ENCODE measurements around the gene FADS3.

The FADS3 gene

GRCh38 chr11:61891331-61892084 lies at the start of gene FADS3:
TSS of gene FADS3 (minus strand) at chr11:61891545. CDS start at chr11:61891381, 164 bp downstream.
- DNase-seq (ENCODE audit: low spot score) = peak; percentile 99

GRCh38 chr11:61940466-61940865 lies 49.1 kb upstream of the FADS3 start:
- no peak for DNase-seq (ENCODE audit: low spot score)

- no peak for DNase-seq (ENCODE audit: low spot score)
Measured at GRCh38 chr11:61935861-61936260, 44.5 kb upstream of the FADS3 start.

GRCh38 chr11:61930933-61931332 lies 39.6 kb upstream of the FADS3 start:
- DNase-seq (ENCODE audit: low spot score) = no peak

DNA sequence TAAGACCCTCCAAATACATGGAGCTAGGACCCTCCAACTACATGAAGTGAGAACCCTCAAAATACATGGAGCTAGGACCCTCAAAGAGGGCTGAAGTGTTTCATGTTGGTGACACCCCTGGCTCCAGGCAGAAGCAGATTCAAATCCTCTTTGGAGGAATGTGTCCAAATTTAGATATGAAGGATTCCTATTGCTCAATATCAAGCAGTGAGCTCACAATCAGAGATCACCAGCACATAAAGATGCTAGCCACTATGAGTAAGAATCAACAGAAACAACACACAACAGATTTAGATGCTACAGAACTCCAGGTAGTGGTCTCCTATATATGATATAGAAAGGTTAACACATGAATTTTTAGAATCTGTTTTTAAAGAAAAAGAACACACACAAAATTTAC lies 37.3 kb upstream of the FADS3 start:
- peak; percentile 37 for DNase-seq (ENCODE audit: low spot score)

DNA sequence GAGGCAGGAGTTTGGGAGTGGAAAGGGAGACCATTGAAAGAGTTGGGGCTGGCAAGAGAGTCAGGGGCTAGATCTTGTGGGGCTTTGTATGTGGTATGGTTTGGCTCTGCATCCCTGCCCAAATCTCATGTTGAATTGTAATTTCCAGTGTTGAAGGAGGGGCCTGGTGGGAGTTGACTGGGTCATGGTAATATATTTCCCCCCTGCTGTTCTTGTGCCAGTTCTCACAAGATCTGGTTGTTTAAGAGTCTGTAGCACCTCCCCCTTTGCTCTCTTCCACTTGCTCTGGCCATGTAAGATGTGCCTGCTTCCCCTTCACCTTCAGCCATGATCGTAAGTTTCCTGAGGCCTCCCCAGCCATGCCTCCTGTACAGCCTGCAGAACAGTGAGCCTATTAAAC lies 36.2 kb upstream of the FADS3 start:
- DNase-seq (ENCODE audit: low spot score) = no peak

DNA sequence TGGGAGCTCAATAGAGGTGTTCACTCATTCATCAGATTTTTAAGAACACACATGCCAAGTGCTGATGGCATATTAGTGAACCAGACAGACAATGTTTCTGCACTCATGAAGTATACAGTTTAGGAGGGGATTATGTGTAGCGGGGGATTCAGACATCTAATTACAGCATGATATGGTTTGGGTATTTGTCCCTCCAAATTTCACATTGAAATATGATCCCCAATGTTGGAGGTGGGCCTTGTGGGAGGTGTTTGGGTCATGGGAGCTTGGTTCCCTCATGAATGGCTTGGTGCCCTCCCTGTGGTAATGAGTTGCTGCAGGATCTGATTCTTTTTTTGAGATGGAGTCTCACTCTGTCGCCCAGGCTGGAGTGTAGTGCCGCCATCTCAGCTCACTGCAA lies 34.9 kb upstream of the FADS3 start:
- DNase-seq (ENCODE audit: low spot score) = no peak

- no peak for DNase-seq (ENCODE audit: low spot score)
Measured at GRCh38 chr11:61925736-61926135, 34.4 kb upstream of the FADS3 start.

DNA sequence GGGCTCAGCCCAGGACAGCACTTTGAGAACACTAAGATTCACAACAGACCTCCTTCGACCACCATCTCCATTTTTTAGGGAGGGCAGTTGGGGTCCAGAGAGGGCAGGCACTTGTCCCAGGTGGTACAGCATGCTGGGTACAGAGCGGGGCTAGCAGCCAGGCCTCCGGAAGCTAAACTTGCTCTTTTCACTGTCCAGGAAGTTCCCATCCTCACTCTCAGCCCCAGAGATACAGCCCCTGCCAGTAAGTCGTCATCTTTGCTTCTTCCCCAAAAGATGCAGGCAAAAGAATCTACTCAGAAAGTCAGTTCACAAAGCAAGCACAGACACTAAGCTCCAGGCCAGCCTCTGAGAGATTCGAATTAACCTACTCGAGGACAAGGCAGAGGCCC lies 32.7 kb upstream of the FADS3 start:
- DNase-seq (ENCODE audit: low spot score) = no peak

- peak; percentile 75 for DNase-seq (ENCODE audit: low spot score)
Measured at GRCh38 chr11:61923166-61924063, 32.1 kb upstream of the FADS3 start.

DNA sequence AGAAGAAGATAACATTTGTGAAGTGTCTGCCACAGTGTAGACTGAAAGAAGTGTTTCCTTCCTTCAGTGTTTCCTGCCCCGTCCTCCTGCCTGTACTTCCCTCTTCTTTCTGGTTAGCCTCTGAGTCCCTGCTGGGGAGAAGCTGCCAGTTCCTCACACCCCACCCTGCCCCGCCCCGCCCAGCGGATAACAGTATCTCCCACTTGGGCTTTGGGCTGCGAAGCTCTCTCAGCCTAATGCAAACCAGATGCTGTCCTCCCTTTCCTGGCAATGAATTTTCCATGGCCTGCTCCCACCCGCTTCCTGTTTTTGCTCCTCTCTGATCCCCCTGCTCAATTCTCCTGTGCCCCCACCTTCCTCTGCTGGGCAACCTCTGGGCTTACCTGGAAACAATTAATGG lies 31.2 kb upstream of the FADS3 start:
- DNase-seq (ENCODE audit: low spot score) = peak; percentile 90

DNA sequence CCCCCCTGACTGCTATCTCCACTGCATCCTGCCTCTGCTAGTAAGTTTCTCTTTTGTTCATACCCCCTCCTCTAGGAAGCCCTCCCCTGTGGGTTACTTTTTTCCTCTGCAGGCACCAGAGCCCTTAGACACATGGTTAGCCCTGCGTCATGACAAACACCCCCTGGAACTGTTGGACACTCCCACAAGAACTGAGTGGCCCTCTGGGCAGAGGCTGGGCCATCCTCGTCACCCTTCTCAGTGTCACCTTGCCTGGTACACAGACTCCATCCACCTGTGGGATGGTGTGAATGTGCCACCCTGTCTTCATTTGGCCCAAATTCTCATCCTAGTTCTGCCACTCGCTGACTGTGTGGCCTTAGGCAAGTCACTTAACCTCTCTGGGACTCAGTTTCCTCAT lies 30.1 kb upstream of the FADS3 start:
- no peak for DNase-seq (ENCODE audit: low spot score)

GRCh38 chr11:61919705-61920631 lies 28.6 kb upstream of the FADS3 start:
- peak; percentile 1 for DNase-seq (ENCODE audit: low spot score)

DNA sequence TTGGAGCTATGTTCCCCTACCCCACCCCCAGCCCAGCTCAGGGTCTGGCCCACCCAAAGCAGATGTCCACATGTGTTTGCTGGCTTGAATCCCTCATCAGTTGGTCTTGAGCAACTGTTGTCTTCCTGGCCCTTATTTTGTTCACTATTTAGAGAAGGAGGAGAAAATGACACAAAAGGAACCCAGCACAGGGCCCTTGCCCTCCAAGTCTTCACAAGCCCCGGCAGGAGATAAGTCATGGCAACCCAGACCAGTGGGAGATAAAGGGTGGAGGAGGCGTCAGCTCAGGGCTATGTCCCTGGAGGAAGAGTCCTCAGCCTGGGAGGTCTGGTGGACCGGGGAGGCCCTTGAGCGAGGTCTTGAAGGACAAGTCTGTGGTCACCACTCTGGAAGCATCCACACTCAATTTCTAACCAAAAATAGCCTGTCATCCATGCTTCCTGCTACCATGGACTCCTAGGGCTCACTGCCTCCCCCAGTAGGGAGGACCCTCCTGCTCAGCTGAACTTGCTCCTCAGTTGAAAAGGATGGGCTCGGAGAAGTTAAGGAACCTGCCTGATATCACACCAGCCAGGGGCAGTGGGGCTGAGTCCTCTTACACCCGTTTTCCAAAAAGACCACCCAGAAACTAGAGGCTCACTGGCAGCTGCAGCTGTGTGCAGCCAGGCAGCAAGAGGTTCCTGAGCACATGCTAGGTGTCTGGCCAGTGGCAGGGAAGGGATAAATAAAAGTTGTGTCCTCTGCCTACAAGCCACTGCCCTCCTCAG lies 27.8 kb upstream of the FADS3 start:
- DNase-seq (ENCODE audit: low spot score) = peak; percentile 39

- peak; percentile 2 for DNase-seq (ENCODE audit: low spot score)
Measured at GRCh38 chr11:61918251-61918937, 27.0 kb upstream of the FADS3 start.

- DNase-seq (ENCODE audit: low spot score) = peak; percentile 95
Measured at GRCh38 chr11:61917334-61918109, 26.2 kb upstream of the FADS3 start, which contains the start of gene RAB3IL1. TSS of gene RAB3IL1 (minus strand) at chr11:61917566. CDS start at chr11:61917367, 199 bp downstream.

DNA sequence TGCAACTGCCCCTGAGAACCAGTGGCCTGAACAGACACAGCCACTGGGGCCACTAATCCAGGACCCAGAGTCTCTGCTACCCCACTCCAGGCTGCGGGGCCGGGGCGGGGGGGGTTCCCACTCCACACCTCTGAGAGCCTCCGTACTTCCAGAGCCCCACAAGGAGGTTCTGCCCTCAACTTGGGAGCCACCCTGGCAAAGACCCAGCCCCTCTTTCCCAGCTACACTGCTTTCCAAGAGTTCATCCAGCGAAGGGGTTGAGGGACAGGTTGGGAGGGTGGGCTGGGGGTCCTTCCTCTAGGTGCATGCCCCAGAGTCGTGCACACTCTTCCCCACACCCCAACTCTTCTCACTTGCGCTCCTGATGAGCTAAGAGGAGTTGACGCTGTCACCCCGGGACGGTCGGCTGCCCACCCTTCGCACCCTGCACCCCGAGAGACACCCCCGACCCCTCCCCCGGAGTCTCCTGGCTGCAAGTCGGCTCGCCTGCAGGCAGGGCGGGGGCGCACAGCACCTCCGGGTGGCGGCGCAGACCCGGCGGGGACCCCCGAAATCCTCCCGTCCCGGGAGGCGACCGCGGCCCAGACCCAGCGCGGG lies 25.5 kb upstream of the FADS3 start:
- peak; percentile 52 for DNase-seq (ENCODE audit: low spot score)

DNA sequence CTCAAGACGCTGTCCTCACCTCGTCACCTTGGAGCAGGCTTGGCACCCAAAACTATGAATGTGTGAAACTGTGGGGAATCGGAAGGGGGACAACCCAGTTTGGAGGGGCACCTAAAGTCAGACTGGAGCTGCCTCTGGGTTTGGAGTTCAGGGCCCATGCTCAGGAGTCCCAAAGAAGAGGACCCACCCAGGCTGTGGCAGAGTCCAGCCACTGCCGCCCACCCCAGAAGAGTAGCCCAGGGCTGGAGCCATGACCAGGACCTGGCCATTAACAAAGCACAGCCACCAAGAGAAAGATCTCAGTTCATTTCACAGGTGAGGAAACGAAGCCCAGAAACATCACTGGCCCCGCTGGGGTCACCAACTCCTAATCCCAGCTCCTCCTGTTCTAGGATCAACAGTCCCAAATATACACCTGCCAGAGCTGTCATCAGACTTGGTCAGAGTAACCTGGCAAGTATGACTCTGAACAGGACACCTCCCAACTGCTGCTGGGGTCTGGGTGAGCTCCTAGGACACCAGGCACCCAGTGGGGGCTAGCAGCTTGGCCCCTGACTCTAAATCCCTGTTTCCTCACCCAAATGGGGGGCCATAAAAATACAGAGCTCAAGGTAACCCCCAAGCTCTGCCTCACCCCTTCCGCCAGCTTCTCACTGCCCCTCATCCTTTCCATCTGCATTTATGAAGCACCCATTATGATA lies 23.3 kb upstream of the FADS3 start:
- no peak for DNase-seq (ENCODE audit: low spot score)

Measured in GM03348 (cell line).